KG1 (cell line): Measurements from ENCODE around the gene STX10.
A peak's percentile ranks its signal among the peaks of the same experiment; 100 is the strongest.

Experiments
- DNase-seq: peaks from one replicate; lab custom pipeline; 2025; lab: John Stamatoyannopoulos, UW

STX10 gene

GRCh38 chr19:13119627-13120026 is 30.5 kb downstream of the STX10 start:
- no peak for DNase-seq

GRCh38 chr19:13118424-13119193 is 31.6 kb downstream of the STX10 start:
- DNase-seq: no peak

- peak; percentile 91 for DNase-seq
Measured at GRCh38 chr19:13117772-13118423, 32.3 kb downstream of the STX10 start, which contains the start of gene NACC1. Gene NACC1 (plus strand): TSS chr19:13118264. CDS start chr19:13135208, 16,944 bp downstream.

- DNase-seq: no peak
Measured at GRCh38 chr19:13117176-13117771, 32.9 kb downstream of the STX10 start.

GRCh38 chr19:13116282-13117175 is 33.6 kb downstream of the STX10 start, which contains the start of gene TRMT1:
Gene TRMT1 (minus strand): TSS chr19:13116740. CDS start chr19:13116399, 341 bp downstream.
- peak; percentile 93 for DNase-seq

- no peak for DNase-seq
Measured at GRCh38 chr19:13115936-13116281, 34.3 kb downstream of the STX10 start.

GRCh38 chr19:13112555-13112954 is 37.6 kb downstream of the STX10 start:
- no peak for DNase-seq

- no peak for DNase-seq
Measured at GRCh38 chr19:13110099-13110610, 40.0 kb downstream of the STX10 start.

GRCh38 chr19:13109361-13110098 is 40.6 kb downstream of the STX10 start:
- DNase-seq: no peak

GRCh38 chr19:13104848-13105711 is 45.1 kb downstream of the STX10 start:
- DNase-seq: peak; percentile 62

- peak; percentile 91 for DNase-seq
Measured at GRCh38 chr19:13104360-13104847, 45.8 kb downstream of the STX10 start.

- no peak for DNase-seq
Measured at GRCh38 chr19:13103581-13104359, 46.4 kb downstream of the STX10 start.

- DNase-seq: peak; percentile 94
Measured at GRCh38 chr19:13102666-13103580, 47.3 kb downstream of the STX10 start, which contains the start of gene LYL1. Gene LYL1 (minus strand): TSS chr19:13102858. CDS start chr19:13101171, 1,687 bp downstream.

- DNase-seq: no peak
Measured at GRCh38 chr19:13102416-13102665, 47.8 kb downstream of the STX10 start.

- DNase-seq: no peak
Measured at GRCh38 chr19:13101590-13102415, 48.4 kb downstream of the STX10 start.

GRCh38 chr19:13100841-13101589 is 49.2 kb downstream of the STX10 start:
- peak; percentile 24 for DNase-seq
